Fibroblast of villous mesenchyme (primary cell): Measurements from ENCODE around the gene PCSK2. TPM values are rescaled to one million over a fixed set of nuclear protein-coding genes. Genes with fewer than 3 reads are reported as not detected.

Experiments
- DNase-seq: peaks from one replicate; pipeline ENCODE4 v3.0.0-alpha.2; 2010; ENCODE audit warnings: low read depth
- H3K4me3 ChIP-seq: 2 replicates; pipeline ENCODE4 v1.5.1; 2011; ENCODE audit warnings: low read depth, mild to moderate bottlenecking, low read length
- CTCF ChIP-seq: IDR thresholded peaks from 2 replicates; pipeline ENCODE4 v1.5.1; 2012; ENCODE audit warnings: low read depth, mild to moderate bottlenecking, low read length; ENCODE audit not compliant: insufficient read depth
- total RNA-seq: library from RNA; depleted of rRNA; stranded (reverse); fragments of >200 nt; gene quantifications from 2 replicates; pipeline ENCODE4 v1.2.3, GENCODE V29; 2012

Gene PCSK2
- not detected in 2 replicates for total RNA-seq

- no peak within 1 kb of the TSS for H3K4me3 ChIP-seq
- TF ChIP-seq CTCF: no peak
- DNase-seq: peak; percentile 26
Observed at GRCh38 chr20:17226410-17227218, at the start of gene PCSK2. Gene PCSK2, plus strand, starts transcription at chr20:17227040. Its CDS starts 266 bp downstream, at chr20:17227306.

DNA sequence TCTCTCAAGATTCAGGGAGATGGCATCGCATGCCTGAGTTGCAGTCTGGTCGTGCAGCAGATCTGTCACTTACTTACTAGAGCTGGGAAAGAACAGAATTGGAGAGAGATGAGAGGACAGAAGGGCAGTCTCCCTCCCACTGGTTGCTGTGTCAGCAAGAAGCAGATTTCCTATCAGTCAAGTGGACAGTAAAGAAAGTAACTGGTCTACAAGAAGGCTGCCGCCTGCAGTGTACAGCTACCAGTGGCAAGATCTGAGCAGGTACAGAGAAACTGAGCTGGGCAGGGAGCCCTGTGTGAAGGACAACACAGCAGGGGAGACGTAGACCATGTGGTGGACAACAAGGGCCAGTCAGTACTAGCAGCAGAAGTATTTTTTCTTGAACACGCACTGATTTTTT, 49.5 kb upstream of the PCSK2 start:
- TF ChIP-seq CTCF: no peak
- DNase-seq: no peak
- H3K4me3 ChIP-seq: no peak overlapping the region

GRCh38 chr20:17179840-17180239, 47.0 kb upstream of the PCSK2 start:
- DNase-seq: no peak

DNA sequence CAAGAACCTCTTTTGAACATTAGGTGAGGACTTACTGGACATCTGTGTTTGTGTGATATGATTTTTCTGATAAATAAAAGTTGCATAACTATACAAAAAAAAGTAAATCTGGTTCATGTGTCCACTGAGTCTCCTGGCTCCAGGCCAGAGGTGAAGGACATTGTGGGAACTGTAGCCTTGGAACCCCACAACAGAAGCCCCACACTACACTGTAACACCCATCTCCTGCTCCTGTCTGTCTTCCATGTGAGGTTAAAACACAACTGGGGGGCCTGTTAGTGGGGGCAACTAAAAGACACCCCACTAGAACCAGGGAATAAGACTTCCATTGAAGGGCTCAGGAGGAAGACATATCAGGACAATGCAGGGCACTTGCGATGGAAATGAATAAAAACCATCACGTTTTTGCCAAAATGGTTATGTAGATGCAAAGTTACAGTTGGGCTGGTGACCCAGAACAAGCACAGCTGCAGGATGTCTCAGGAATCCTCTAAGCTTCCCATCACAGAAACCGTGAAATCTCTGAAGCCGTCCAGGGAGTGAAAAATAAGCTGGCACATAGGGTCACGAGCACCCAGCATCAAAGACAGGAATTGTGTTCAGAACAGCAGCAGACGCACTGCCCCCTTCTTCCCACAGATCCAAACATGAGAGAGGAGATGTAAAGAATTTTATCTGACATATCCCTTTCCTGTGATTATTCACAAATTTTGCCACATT, 36.7 kb upstream of the PCSK2 start:
- DNase-seq: no peak
- no peak overlapping the region for H3K4me3 ChIP-seq
- no peak for TF ChIP-seq CTCF

More at GRCh38 chr20:17179840-17180239, 47.0 kb upstream of the PCSK2 start:
- H3K4me3 ChIP-seq: no peak overlapping the region
- TF ChIP-seq CTCF: no peak

GRCh38 chr20:17197041-17197440, 29.8 kb upstream of the PCSK2 start:
- no peak for DNase-seq
- TF ChIP-seq CTCF: no peak
- H3K4me3 ChIP-seq: no peak overlapping the region

GRCh38 chr20:17202030-17202429, 24.8 kb upstream of the PCSK2 start:
- TF ChIP-seq CTCF: no peak
- no peak for DNase-seq
- no peak overlapping the region for H3K4me3 ChIP-seq
